HG03571 (cell line): ENCODE data around the gene CCDC124.
A peak's percentile ranks its signal among the peaks of the same experiment; 100 is the strongest.

Experiments
- ATAC-seq: cut with Tn5 transposase; IDR thresholded peaks from one replicate; pipeline ENCODE4 v1.9.1; 2021; ENCODE audit not compliant: unreplicated experiment

CCDC124 gene

DNA sequence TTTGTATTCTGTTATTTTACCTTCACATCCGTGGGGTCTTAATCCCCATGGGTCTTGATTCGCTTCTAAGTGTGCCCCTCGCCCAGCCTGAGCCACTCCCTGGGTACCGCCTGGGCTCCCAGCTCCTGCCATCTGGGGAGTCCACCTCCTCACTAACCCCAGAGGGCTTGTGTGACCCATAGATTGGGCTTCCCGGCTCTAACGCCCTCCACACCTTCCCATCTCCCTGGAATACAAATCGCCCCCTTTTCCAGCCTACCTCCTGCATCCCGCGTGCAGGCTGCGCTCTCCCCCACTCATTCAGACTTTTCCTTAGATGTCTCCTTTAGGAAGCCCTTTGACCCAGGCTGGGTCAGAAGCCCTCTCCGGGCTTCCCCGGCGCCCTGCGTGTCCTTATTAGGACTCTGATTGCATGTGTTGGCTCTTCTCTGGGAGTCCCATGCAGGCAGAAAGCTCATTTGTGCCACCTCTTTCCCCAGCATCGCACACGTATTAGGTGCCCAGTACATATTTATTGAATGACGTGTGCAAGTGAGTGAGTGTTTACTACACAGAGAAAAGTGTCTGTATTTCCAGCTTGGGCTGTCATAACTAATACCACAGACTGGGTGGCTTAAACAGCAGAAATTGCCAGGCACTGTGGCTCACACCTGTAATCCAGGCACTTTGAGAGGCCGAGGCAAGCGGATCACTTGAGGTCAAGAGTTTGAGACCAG, 757 bp downstream of the CCDC124 start:
- no peak for ATAC-seq

DNA sequence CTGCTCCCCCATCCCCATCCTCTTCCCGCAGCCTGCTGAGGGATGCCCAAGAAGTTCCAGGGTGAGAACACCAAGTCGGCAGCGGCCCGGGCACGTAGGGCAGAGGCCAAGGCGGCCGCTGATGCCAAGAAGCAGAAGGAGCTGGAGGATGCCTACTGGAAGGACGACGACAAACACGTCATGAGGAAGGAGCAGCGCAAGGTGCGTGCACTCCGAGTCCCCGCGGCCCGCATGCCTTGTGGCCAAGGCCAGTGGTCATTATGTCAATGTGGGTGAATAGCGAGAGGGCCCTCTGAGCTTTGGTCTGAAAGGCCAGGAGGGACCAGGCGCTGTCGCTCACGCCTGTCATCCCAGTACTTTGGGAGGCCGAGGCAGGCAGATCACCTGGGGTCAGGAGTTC, 3.6 kb downstream of the CCDC124 start:
- no peak for ATAC-seq

DNA sequence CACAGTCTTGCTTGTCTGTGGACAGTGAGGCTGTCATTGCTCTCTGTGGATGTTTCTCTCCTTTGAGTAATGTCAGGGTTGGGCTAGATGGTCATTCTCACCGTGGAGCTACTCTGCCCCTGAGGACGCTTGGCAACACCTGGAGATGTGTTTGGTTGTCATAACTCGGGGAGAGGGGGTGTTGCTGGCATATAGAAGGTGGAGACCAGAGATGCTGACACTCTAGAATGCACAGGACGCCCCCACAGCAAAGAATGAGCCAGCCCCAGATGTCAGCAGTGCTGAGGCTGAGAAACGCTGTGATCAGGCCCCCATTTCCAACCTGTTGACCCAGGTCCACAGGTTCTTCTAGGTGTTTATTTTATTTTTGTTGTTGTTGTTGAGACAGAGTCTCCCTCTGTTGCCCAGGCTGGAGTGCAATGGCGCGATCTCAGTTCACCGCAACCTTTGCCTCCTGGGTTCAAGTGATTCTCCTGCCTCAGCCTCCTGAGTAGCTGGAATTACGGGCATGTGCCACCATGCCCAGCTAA, 4.6 kb downstream of the CCDC124 start:
- ATAC-seq, result no peak

DNA sequence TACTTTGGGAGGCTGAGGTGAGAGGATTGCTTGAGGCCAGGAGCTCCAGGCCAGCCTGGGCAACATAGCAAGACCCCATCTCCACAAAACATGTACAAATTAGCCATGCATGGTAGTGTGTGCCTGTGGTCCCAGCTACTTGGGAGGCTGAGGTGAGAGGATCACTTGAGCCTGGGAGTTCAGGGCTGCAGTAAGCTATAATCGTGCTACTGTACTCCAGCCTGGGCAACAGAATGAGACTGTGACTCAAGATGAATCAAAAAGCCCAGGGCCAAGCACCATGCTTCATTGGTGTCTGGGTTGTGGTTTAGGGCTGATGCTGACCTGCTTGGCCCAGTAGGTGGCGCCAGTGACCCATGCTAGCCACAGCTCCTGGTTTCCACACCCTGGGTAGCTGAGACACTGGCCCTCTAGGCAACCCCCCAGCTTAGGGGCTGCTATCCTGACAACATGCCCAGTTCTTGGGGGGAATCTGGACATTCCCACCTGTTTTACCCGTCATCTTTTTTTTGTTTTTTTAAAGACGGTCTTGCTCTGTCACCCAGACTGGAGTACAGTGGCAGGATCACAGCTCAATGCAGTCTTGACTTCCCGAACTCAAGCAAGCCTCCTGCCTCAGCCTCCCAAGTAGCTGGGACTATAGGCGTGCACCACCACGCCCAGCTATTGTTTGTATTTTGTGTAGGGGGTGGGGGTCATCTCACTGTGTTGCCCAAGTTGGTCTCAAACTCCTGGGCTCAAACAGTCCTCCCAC, 5.5 kb downstream of the CCDC124 start:
- no peak for ATAC-seq

DNA sequence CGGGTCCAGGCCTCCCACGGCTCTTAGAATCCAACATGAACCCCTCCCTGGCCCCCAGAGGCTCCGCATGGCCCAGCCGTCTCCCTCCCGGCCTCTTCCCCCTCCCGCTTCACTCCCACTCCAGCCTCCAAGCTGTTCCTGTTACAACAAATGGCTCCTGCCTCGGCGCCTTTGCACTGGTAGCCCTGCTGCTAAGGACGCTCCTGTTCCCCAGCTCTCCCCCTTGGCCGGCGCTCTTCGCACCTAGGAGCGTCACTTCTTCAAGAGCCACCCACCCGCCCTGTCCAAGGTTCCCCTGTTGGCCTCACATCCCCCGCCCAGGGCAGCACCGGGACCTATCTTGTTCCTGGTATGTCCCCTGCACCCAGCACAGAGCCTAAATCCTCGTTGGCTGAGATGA, 9.4 kb downstream of the CCDC124 start:
- no peak for ATAC-seq

DNA sequence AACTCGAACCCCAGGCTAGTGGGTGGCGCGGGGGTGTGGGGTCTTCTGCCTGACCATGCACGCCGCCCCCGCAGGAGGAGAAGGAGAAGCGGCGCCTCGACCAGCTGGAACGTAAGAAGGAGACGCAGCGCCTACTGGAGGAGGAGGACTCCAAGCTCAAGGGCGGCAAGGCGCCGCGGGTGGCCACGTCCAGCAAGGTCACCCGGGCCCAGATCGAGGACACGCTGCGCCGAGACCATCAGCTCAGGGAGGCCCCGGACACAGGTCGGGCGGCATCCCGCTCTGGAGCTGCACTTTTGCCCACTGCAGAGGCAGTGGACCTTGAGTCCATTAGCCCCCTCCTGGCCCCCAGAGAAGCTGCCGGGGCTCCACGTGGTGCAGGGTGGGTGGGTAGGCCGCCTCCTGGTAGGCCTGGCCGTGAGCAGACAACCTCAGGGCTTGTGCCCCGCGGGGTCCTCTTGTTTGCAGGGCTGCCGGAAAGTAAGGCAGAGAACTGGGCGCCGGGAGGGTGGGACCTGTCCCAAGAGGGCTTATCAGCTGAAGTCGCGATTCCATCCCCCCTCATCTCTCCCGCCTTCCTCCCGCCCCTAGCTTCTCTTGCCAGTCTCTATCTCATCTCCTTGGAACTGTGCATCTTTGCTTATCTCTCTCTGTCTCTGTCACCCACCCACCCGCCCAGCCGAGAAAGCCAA, 9.9 kb downstream of the CCDC124 start:
- ATAC-seq, result no peak

DNA sequence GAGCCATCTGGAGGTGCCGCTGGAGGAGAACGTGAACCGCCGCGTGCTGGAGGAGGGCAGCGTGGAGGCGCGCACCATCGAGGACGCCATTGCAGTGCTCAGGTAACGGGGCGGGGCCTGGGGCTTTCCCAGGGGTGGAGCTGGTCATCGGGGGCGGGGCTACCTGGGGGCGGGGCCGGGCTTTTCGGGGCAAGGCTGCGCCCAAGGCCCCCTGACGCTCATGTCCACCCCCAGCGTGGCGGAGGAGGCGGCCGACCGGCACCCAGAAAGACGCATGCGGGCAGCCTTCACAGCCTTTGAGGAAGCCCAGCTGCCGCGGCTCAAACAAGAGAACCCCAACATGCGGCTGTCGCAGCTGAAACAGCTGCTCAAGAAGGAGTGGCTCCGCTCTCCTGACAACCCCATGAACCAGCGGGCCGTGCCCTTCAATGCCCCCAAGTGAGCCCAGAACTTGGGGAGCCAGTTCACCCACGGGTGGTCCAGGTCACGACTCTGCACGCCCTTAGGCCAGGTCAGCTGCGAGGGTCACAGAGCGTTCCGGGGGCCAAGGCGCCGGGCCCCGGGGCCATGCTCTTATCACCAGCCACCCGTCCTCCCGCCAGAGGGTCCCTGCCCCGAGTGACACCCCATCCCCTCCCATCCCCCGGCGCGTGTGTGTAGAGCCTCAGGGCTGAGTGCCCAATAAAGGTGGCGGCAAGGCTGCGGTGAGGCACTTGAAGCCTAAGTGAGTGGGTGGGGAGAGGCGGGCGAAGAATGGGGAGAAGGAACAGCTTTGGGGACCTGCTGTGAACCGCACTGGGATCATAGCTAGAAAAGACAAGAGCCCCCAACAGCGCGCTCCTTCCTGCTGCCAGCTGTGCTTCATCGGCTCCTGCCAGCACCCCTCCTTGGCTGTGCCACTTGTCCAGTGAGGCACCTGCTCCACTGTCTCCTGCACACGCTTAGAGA, 10.7 kb downstream of the CCDC124 start:
- ATAC-seq, result no peak

DNA sequence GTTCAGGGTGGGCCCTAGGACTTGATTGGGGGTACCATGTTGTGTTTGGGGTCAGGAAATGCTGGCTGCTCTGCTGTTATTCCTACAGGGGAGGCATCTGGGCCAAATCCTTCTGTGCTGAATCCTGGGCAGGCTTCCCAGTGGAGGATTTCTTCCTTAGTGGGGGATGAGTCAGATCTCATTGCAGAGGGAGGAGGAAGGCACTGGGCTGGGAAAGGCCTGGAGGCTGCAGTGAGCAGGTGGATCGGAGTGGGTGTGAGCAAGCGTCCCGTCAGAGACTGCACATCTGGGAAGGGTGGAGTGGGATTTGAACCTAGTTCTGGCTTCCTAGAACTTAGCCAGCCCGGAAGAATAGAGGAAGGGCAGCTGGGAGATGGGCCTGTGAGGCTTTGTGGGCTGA, 11.5 kb downstream of the CCDC124 start:
- ATAC-seq, result no peak

DNA sequence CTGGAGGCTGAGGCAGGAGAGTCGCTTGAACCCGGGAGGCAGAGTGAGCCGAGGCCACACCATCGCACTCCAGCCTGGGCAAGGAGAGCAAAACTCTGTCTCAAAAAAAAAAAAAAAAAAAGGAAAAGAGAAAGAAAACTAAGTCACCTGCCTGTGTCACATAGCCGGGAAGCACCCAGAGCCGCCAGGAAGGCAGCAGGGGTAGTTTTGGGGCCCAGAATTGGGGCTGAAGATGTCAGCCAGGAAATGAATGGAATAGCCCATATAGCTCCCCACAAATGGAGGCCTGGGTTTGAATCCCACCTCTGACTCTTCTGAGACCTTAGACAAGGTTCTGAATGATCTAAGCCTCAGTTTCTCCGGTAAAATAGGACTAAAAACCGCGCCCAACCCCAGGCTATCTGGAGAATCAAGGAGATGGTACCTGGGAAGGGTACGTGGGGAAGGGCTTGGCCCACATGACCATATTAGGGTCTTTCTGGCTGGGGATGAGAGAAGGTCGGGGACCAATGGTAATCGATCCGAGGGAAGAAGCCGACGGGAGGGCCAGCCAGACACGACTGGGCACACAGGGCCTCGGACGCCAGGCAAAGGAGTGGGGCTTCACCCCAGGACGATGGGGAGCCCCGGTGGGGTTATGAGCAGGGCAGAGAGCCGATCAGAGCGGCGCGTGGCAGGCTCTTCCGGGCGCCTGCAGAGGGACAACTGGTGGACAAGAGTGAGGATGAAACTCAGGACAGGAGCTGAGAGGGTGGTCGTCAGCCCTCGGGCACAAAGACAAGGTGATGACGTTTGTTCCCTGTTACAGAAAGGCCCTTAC, 14.4 kb downstream of the CCDC124 start:
- peak; percentile 24 for ATAC-seq

DNA sequence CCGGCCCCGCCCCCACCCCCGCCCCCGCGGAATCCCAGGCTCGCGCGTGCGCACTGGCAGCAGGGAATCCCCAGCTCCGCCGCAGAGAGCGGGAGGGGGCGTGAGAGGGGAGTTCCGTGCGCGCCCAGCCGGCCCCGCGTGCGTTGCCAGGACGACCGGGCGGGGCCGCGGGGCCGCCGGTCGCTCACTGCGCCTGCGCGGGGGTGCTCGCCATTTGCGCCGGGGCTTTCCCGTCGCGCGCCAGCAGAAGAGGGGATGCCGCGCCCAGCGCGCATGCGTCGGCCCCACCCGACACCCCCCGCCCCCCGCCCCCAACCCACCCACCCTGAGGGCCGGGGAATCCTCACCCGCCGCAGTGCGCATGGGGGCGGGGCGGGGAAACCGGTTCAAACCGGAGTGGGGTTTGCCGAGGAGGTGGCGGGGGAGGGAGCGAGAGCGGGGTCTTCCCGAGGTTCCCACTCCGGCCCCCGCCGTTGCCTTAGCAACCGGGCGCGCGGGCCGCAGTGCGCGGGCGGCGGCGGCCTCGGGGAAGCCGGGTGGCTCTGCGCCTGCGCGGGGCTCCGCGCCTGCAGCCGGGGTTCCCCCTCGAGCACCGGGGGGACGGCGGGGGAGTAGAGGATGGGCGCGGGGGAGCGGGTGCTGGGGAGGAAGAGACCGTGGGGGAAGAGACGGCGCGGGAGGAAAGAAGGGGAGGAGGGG, 15.1 kb downstream of the CCDC124 start:
- peak; percentile 40 for ATAC-seq

DNA sequence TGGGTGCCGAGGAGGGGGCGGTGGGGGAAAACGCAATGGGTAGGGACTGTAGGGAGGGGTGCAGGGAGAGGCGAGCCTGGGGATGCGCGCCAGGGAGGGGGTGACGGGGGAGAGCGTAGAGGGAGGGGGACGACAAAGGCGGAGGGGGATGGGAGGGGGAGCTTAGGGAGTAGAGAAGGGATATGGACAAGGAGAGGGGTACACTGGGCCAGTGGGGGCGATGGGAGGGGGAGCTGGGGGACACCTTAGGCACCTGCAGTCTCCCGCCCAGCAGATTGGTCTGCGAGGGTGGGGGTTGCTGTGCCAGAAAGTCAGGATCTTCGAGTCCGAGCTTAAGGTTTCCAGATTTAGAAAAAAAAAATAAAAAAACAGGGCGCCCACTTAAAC, 15.7 kb downstream of the CCDC124 start:
- ATAC-seq, result no peak

DNA sequence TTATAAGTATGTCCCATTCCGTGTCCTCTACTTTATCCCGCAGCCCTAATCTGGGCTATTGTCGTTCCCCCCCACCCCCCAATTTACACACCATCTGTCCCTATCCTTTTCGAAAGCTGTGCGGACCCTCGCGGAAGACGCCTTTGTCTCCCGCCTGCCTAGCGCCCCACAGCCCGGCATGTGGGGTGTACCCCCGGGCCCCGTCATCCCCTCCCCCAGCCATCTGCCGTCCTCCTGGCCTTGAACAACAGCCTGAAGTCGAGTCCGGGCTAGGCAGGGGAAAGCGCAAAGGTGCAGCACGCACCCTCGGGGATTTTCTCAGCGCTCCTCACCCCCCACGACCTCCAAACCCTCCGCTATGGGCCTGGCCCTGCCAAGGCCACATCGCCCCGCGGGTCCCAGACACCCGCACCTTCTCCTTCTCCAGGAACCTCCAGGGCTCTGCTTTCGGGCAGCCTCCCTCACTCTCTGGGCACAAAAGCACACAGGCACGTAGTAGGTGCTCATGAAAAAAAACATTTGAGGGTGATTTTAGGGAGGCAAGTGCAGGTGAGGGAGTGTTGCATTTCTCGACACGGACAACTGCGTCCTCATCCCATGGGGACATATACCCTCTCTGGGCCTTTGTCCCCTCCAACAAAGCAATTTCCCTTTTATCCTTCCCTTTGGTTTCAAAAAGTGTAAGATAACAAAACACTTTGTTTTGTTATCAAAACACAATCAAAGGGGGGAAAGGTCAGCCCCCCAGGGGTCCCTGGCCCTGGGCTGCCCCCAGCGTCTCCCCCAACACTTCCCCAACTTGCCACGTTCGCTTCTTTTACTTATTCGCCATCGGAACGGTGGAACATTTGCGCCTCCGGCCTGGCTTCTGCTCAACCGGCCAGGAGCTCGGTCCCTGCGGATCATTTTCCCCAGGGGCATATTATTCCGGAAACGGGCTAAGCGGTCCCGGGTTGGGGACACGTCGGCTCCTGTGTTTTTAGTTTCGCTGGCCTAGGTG, 16.4 kb downstream of the CCDC124 start:
- no peak for ATAC-seq

DNA sequence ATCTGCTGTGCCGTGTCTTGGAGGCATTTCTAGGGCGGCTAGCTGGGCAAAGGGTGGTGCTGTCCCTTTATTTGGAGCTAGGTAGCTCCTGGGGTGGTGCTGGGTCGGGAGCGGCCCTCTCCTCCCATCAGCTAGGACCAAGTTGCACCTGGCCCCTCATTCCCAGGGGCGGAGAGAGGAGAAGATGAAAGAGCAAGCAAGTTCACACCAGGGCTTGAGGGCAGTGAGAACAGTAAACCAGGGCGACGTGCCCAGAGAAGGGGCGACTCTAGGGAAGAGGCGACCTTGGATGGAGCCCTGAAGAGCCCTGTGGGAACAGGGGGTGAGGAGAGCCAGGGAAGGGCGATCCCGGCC, 17.1 kb downstream of the CCDC124 start:
- no peak for ATAC-seq

DNA sequence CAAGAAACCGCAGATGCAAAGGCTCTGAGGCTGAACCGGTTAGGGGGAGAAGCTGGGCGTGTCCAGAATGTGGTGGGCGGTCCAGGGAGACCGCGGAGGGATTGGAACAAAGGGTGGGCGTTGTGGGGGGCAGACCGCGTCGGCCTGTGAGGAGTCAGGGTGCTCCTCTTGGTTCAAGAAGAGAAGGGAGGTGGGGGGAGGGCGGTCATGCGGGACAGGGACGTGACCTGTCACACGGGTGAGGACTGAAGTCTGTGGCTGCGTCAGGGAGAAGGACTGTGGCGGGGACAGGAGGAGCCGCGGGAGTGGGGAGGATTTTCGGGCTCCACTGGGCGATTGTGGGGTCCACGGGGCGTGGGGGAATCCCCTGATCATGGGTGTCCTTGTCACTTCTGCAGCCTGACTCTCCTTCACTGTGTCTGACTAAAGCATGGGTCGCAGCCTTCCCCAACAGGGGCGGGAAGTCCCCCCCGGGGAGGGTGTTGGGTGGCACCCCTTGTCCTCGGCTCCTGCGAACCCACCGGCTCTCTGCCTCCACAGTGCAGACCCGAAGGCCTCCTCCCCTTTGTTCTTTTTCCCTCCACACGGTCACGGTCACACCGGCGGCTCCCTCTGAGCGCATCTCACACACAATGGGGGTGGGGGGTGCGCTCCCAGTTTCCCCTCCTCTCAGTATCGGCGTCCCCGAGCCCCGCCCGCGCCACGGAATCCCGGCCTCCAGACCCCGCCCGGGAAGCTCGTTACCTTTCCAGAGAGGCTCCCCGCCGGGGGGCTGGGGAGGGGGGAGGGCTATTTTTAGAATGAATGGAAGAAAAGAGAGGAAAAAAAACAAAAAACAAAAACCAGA, 17.7 kb downstream of the CCDC124 start:
- no peak for ATAC-seq

DNA sequence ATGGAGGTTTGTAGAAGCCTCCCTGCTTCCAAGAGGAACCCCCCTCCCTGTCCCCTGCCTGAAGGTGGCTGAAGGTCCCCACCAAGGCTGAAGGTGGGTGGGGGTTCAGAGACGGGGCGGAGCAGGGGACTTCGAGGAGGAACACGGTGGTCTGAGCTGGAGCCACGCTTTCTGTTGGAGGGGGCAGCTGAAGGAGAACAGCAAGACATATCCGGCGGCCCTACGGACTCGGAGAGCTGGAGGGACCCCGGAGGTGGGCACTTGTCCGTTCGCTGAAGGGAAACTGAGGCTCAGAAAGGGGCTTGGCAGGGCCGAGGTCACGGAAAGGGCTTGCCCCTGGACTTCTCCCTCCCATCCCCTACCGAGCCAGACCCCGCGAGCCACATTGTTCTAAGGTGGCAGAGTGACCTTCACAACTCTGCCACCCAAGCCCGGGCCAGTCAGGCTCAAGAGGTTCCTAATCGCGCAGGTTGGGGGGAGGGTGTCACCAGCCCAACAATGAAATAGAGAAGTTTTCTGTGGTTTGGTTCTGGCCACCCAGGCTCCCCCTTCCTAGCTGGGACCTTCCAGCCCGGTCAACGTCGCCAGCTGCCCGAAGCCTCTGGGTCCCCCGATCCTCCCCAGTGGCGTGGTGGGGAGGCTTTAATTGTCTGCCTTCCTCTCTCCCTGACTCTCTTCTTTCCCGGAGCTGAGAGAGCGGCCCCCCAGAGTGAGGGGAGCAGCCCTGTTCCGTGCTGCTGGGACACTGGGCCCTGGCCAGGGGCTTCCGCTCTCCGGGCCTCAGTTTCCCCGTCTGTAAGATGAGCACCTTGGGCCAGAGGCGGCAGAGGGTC, 18.6 kb downstream of the CCDC124 start:
- ATAC-seq, result no peak
